ENCODE data around the gene C17orf67. TPM values are rescaled to one million over a fixed set of nuclear protein-coding genes. Genes with fewer than 3 reads are reported as not detected.

The C17orf67 gene
- polyA plus RNA-seq, 1 donor from 2014 or later: 0.15 TPM

DNA sequence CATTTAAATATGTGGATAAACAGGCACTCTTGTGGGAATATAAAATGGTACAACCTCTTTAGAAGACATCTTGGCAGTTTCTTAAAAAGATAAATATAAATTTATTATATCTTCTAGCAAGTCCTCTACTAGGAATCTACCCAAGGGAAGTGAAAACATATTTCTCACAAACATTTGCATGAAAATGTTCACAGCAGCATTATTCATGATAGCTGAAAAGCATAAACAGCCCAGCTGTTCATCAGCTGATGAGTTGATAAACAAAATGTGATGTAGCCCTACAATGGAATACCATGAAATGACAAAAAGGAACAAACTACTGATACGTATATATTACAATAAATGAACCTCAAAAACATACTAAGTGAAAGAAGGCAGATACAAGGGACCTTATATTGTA lies 12.2 kb upstream of the C17orf67 start:
- H3K9ac ChIP-seq (ENCODE audit: low read length): no peak overlapping the region
- no peak overlapping the region for H3K4me3 ChIP-seq (ENCODE audit: low read length)
- H3K36me3 ChIP-seq (ENCODE audit: insufficient read depth, low read length): no peaks in the 10 kb centered on the region
- H3K9me3 ChIP-seq (ENCODE audit: low read length): no peaks in the 10 kb centered on the region
- no peaks in the 10 kb centered on the region for H4K20me1 ChIP-seq (ENCODE audit: insufficient read depth)
- no peaks in the 10 kb centered on the region for H3K9me2 ChIP-seq (ENCODE audit: insufficient read depth, low read length)
- H3K27me3 ChIP-seq (ENCODE audit: insufficient read depth, low read depth, low read length): no peaks in the 10 kb centered on the region
- H2AFZ ChIP-seq (ENCODE audit: low read depth, low read length): no peak overlapping the region
- H3F3A ChIP-seq (ENCODE audit: insufficient read depth, low read length, poor library complexity, severe bottlenecking): no peaks in the 10 kb centered on the region
- H3K4me2 ChIP-seq (ENCODE audit: low read length): no peak overlapping the region
- TF ChIP-seq POLR2AphosphoS5 (IDR thresholded peaks at IDR 0.05): no peak
- TF ChIP-seq MXI1 (conservative IDR thresholded peaks at IDR 0.05; ENCODE audit: poor library complexity, severe bottlenecking): no peak
- TF ChIP-seq EZH2 (IDR thresholded peaks at IDR 0.05; ENCODE audit: borderline replicate concordance, insufficient read depth, low read length, poor library complexity, severe bottlenecking): no peak
- no peak for TF ChIP-seq TAF1 (IDR thresholded peaks at IDR 0.05; ENCODE audit: low read depth)
- TF ChIP-seq RAD21 (conservative IDR thresholded peaks at IDR 0.05): no peak
- TF ChIP-seq, protein P1, sequence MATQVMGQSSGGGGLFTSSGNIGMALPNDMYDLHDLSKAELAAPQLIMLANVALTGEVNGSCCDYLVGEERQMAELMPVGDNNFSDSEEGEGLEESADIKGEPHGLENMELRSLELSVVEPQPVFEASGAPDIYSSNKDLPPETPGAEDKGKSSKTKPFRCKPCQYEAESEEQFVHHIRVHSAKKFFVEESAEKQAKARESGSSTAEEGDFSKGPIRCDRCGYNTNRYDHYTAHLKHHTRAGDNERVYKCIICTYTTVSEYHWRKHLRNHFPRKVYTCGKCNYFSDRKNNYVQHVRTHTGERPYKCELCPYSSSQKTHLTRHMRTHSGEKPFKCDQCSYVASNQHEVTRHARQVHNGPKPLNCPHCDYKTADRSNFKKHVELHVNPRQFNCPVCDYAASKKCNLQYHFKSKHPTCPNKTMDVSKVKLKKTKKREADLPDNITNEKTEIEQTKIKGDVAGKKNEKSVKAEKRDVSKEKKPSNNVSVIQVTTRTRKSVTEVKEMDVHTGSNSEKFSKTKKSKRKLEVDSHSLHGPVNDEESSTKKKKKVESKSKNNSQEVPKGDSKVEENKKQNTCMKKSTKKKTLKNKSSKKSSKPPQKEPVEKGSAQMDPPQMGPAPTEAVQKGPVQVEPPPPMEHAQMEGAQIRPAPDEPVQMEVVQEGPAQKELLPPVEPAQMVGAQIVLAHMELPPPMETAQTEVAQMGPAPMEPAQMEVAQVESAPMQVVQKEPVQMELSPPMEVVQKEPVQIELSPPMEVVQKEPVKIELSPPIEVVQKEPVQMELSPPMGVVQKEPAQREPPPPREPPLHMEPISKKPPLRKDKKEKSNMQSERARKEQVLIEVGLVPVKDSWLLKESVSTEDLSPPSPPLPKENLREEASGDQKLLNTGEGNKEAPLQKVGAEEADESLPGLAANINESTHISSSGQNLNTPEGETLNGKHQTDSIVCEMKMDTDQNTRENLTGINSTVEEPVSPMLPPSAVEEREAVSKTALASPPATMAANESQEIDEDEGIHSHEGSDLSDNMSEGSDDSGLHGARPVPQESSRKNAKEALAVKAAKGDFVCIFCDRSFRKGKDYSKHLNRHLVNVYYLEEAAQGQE (IDR thresholded peaks at IDR 0.05; ENCODE audit: borderline replicate concordance): no peak
- no peak for TF ChIP-seq EP300 (conservative IDR thresholded peaks at IDR 0.05; ENCODE audit: poor library complexity, severe bottlenecking)
- TF ChIP-seq, protein P2, sequence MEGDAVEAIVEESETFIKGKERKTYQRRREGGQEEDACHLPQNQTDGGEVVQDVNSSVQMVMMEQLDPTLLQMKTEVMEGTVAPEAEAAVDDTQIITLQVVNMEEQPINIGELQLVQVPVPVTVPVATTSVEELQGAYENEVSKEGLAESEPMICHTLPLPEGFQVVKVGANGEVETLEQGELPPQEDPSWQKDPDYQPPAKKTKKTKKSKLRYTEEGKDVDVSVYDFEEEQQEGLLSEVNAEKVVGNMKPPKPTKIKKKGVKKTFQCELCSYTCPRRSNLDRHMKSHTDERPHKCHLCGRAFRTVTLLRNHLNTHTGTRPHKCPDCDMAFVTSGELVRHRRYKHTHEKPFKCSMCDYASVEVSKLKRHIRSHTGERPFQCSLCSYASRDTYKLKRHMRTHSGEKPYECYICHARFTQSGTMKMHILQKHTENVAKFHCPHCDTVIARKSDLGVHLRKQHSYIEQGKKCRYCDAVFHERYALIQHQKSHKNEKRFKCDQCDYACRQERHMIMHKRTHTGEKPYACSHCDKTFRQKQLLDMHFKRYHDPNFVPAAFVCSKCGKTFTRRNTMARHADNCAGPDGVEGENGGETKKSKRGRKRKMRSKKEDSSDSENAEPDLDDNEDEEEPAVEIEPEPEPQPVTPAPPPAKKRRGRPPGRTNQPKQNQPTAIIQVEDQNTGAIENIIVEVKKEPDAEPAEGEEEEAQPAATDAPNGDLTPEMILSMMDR (IDR thresholded peaks at IDR 0.05; ENCODE audit: poor library complexity, severe bottlenecking): no peak
- TF ChIP-seq SMC3 (conservative IDR thresholded peaks at IDR 0.05; ENCODE audit: poor library complexity): no peak
- H3K79me2 ChIP-seq (replicated peaks; ENCODE audit: insufficient read depth, low read length): no peaks in the 10 kb centered on the region
- H3K27ac ChIP-seq (ENCODE audit: low read length): no peak overlapping the region

- H3K79me2 ChIP-seq (replicated peaks; ENCODE audit: insufficient read depth, low read length): no peaks in the 10 kb centered on the region
- H3K9me3 ChIP-seq (ENCODE audit: low read length): no peaks in the 10 kb centered on the region
- H3K27me3 ChIP-seq (ENCODE audit: insufficient read depth, low read depth, low read length): no peaks in the 10 kb centered on the region
- H3F3A ChIP-seq (ENCODE audit: insufficient read depth, low read length, poor library complexity, severe bottlenecking): no peaks in the 10 kb centered on the region
- no peak for TF ChIP-seq POLR2AphosphoS5 (IDR thresholded peaks at IDR 0.05)
- no peak for TF ChIP-seq EP300 (conservative IDR thresholded peaks at IDR 0.05; ENCODE audit: poor library complexity, severe bottlenecking)
- no peak for TF ChIP-seq MXI1 (conservative IDR thresholded peaks at IDR 0.05; ENCODE audit: poor library complexity, severe bottlenecking)
- TF ChIP-seq EZH2 (IDR thresholded peaks at IDR 0.05; ENCODE audit: borderline replicate concordance, insufficient read depth, low read length, poor library complexity, severe bottlenecking): no peak
- TF ChIP-seq, protein P1 (IDR thresholded peaks at IDR 0.05; ENCODE audit: borderline replicate concordance): no peak
- TF ChIP-seq RAD21 (conservative IDR thresholded peaks at IDR 0.05): no peak
- TF ChIP-seq SMC3 (conservative IDR thresholded peaks at IDR 0.05; ENCODE audit: poor library complexity): no peak
- TF ChIP-seq, protein P2 (IDR thresholded peaks at IDR 0.05; ENCODE audit: poor library complexity, severe bottlenecking): no peak
- no peak for TF ChIP-seq TAF1 (IDR thresholded peaks at IDR 0.05; ENCODE audit: low read depth)
- no peaks in the 10 kb centered on the region for H3K36me3 ChIP-seq (ENCODE audit: insufficient read depth, low read length)
- H3K4me3 ChIP-seq (ENCODE audit: low read length): no peak overlapping the region
- no peaks in the 10 kb centered on the region for H4K20me1 ChIP-seq (ENCODE audit: insufficient read depth)
- no peak overlapping the region for H3K27ac ChIP-seq (ENCODE audit: low read length)
- no peak overlapping the region for H3K9ac ChIP-seq (ENCODE audit: low read length)
- no peak overlapping the region for H2AFZ ChIP-seq (ENCODE audit: low read depth, low read length)
- H3K9me2 ChIP-seq (ENCODE audit: insufficient read depth, low read length): no peaks in the 10 kb centered on the region
- H3K4me2 ChIP-seq (ENCODE audit: low read length): no peak overlapping the region
Measured at GRCh38 chr17:56842577-56842976, 8.9 kb upstream of the C17orf67 start.

Data from neural cell (in vitro differentiated cells).